ENCODE measurements around the gene NPTX2. TPM values are rescaled to one million over a fixed set of nuclear protein-coding genes. Genes with fewer than 3 reads are reported as not detected.

Gene NPTX2
- polyA plus RNA-seq, 3 donors, result 3.3 to 10.3 (median 8.4) TPM

GRCh38 chr7:98674461-98674860 is 57.4 kb downstream of the NPTX2 start:
- 66 to 72% (median 71%) methylated on average over 8 of the region's 8 CpGs for WGBS, 3 donors
- no peak overlapping the region for H3K27ac ChIP-seq (ENCODE audit: low read depth, low read length)

DNA sequence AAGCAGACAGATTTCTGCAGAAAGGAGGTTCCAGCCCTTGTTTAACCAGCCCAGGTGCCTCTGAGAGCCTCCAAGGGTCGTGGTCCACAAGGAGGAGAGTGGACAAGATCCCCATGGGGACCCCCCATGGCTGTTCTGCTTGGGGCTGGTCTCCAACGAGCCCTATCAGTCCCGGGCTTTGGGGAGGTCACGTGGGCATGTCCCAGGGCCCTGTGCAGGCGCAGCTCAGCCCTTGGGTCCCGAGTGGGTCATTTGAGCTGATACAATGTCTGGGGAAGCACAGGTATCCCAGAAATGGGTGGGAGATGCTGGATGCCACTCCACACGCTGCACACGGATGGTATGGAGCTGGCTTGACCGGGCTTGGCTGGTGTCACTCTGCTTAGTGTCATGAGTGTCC is 57.8 kb downstream of the NPTX2 start:
- no peak overlapping the region for H3K27ac ChIP-seq (ENCODE audit: low read depth, low read length)
- 55 to 79% (median 70%) methylated on average over 8 to 9 of the region's 9 CpGs for WGBS, 3 donors

GRCh38 chr7:98678215-98678614 is 61.1 kb downstream of the NPTX2 start:
- 85 to 96% (median 94%) methylated on average over 7 of the region's 7 CpGs for WGBS, 3 donors

More at GRCh38 chr7:98678215-98678614, 61.1 kb downstream of the NPTX2 start:
- H3K27ac ChIP-seq (ENCODE audit: low read depth, low read length), result no peak overlapping the region

Other genes starting within 250 kb of the NPTX2 start
- 10 to 100 TPM in 1 of 3 donors, 1 to 10 TPM in 2; 5.3 to 14.0 (median 5.4) TPM for gene BAIAP2L1, start 216.2 kb upstream of the NPTX2 start, polyA plus RNA-seq

Data from adipose tissue (tissue), 3 donors.